Astrocyte of the spinal cord (primary cell): ENCODE results near the gene MSI2.

Experiments
- DNase-seq: peaks from one replicate; pipeline ENCODE4 v3.0.0; 2011; ENCODE audit warnings: low read depth, low spot score
- H3K4me3 ChIP-seq: 2 replicates; pipeline ENCODE4 v1.5.1; 2011; ENCODE audit warnings: low read depth, mild to moderate bottlenecking, low read length, moderate library complexity
- CTCF ChIP-seq: IDR thresholded peaks from 2 replicates; pipeline ENCODE4 v1.5.1; 2012; ENCODE audit warnings: low read depth, mild to moderate bottlenecking, low read length, inconsistent platforms
- in situ Hi-C: cut with HindIII; loops from 2 replicates; pipeline ENCODE4 v1.10.0; 2017; ENCODE audit warnings: low sequenced_read_pairs

Gene MSI2

GRCh38 chr17:57668332-57668731 lies 412.0 kb downstream of the MSI2 start:
- H3K4me3 ChIP-seq, result no peak overlapping the region
- in situ Hi-C loops, result no loop called here
- no peak for DNase-seq
- no peak for TF ChIP-seq CTCF

- no peak for TF ChIP-seq CTCF
- DNase-seq, result no peak
- no peak overlapping the region for H3K4me3 ChIP-seq
- in situ Hi-C loops, result no loop called here
These were observed 413.6 kb downstream of the MSI2 start for GRCh38 chr17:57669671-57670529.

DNA sequence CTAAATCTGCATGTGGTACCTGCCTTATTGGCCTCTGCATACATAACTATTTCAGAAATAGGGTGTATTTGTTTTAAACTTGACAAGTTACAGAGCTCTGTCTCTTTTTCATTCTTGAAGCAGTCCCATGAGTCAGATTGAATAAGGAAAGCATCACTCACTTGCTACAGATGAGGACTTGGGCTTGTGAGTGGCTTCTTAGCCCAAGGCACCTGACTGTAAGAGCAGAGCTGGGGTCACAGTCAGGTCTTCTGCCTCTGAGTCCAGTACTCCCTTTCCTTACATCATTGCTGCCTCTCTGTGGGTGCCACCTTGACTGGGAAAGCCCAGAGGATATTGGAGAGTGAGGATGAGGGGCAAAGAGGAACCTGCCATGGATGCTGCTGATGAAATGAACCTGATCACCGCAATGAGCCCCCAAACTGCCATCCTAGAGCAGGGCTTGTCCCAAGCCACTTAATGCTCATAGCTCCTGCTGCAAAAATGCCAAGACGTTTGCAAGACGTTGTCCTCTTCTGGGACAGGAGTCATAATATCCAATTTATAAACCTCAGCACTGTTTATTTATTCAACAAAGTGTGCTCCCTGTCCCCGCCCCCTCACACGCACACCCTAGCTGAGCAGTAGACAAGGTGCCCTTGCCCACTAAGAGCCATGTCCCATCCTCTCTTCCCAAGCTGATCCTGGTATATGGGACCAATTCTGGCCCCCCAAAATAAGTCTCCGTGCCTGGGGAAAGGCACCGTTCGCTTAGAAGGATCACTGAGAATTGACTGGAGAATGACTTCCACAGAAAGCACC lies 414.6 kb downstream of the MSI2 start:
- no peak for TF ChIP-seq CTCF
- DNase-seq, result no peak
- in situ Hi-C loops, result no loop called here
- H3K4me3 ChIP-seq, result no peak overlapping the region

- in situ Hi-C loops, result no loop called here
- DNase-seq, result peak; percentile 80
- no peak overlapping the region for H3K4me3 ChIP-seq
- peak; percentile 97 for TF ChIP-seq CTCF
These were observed 415.6 kb downstream of the MSI2 start for GRCh38 chr17:57671667-57672632.

- TF ChIP-seq CTCF, result no peak
- DNase-seq, result no peak
- no peak overlapping the region for H3K4me3 ChIP-seq
- in situ Hi-C loops, result no loop called here
These were observed 416.6 kb downstream of the MSI2 start for GRCh38 chr17:57672971-57673370.

DNA sequence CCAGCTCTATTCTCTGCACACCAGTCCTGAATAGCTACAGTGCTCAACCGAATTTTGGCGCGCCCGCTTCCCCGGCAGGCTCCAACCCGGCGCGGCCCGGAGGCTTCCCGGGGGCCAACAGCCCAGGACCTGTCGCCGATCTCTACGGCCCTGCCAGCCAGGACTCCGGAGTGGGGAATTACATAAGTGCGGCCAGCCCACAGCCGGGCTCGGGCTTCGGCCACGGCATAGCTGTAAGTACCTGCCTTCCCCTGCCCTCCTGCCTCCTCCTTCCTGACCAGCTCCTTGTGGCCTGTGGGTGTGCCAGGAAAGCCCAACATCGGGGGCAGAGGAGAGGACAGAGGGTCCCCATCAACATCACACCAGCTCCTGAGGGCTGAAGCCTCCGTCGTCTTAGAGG lies 418.6 kb downstream of the MSI2 start:
- in situ Hi-C loops, result no loop called here
- no peak overlapping the region for H3K4me3 ChIP-seq
- DNase-seq, result no peak
- no peak for TF ChIP-seq CTCF
